Activated naive CD8-positive, alpha-beta T cell treated with anti-CD3 and anti-CD28 coated beads, Interleukin-2, amount 50 U/mL, for 16 hours (primary cell): ENCODE data around the gene PHF1.

Source experiments
- DNase-seq: peaks from one replicate; pipeline ENCODE4 v3.0.0-alpha.2; 2020; ENCODE audit warnings: low read depth, low spot score

PHF1 gene

DNA sequence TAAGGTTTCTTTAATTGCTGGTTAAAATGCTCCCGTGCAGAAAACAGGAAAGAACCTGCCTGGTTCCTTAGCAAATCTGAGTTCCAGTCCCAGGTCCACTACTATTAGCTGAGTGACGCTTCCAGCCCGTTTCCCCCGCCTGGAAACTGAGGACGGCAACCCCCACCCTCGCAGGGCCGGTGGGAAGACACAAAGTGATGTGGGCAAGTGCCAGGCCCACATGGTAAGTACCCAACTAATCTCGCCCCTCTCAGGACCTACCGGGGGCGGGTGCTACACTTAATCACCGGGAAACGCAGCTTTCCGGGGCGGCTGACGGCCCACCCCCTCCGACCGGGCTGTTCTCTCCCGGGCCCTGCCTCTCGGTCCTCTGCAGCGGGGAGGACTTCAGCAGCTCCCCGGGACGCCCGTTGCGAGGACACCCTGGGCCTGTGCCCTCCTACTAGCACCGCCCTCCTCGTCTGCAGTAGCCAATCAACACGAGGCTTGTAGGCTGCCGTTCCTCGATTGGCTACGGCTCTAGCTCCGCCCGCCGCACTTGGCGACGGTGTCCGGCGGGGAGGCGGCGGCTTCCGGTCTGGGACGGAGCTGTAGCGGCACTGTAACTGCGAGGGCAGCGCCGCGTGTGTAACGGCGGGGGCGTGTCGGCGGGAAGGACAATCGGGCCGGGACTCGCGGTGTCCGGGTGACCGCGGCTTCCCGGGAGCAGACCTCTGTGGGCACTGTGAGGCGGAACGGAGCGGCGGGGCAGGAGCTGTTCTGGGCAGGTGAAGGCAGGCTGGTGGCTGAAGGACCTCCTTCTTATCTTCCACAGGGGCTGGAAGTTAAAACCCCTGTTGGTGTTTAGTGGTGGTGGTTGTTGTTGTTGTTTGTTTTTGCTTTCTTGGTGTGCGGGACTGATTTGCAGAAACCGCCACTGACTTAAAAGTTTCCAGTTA lies 43.5 kb downstream of the PHF1 start, which contains the start of gene ZBTB9:
ZBTB9 (plus strand) TSS at position 568 of the 938 bp plus-strand sequence. CDS start 525 bp downstream, outside the sequence.
- peak; percentile 87 for DNase-seq

DNA sequence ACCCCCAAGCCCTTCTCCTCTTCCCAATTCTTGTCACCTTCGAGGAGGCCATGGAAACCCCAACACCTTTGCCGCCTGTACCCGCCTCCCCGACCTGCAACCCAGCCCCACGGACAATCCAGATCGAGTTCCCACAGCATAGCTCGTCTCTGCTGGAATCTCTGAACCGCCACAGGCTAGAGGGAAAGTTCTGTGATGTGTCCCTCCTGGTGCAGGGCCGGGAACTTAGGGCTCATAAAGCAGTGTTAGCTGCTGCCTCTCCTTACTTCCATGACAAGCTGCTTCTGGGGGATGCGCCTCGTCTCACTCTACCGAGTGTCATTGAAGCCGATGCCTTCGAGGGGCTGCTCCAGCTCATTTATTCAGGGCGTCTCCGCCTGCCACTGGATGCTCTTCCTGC lies 44.2 kb downstream of the PHF1 start:
- DNase-seq = no peak

DNA sequence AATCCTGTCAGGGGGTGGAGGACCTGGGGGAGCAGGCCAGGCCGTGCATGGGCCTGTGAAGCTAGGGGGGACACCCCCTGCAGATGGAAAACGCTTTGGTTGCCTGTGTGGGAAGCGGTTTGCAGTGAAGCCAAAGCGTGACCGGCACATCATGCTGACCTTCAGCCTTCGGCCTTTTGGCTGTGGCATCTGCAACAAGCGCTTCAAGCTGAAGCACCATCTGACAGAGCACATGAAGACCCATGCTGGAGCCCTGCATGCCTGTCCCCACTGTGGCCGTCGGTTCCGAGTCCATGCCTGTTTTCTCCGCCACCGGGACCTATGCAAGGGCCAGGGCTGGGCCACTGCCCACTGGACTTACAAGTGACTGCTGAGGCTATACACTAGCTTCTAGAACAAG lies 45.3 kb downstream of the PHF1 start:
- no peak for DNase-seq

DNA sequence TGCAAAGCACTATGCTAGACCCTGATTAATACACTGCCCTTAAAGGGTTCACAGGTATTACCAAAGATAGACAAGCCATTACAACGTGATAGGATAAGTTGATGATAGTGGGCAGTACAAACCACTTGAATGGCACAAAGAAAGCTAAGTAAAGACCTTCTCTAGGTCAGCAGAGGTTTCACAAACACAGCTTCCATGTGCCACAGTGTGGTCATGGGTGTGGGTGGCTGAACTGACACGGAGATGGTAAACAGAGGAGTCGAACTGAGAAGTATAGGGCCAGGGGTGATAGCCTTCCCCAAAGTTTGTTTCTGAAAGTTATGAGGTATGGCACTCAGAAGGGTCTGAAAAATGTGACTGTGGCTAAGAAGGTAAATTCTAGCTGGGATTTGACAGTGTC lies 47.9 kb downstream of the PHF1 start:
- DNase-seq = no peak

DNA sequence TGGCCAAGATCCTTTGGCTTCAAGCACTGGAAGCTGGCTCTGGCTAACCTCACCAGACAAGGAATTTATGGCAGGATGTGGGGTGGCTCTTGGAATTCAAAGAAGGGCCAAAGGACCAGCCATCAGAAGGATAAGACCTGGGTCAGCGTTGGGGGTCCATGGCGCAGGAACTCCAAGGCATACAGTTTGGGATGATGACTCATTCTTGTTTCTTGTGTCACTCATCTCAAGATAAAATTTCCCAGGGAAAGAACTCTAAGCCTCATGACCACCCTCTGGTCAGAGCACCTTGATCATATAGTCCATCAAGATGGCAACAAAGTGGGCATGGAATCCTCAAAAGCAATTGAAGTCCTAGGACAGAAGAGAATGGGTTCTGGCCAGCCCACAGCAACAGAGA lies 48.4 kb downstream of the PHF1 start:
- no peak for DNase-seq
